Choroid plexus epithelial cell (primary cell): Measurements from ENCODE around the gene CCDC117.

Experiments used
- DNase-seq: peaks from one replicate; pipeline ENCODE4 v3.0.0-alpha.2; 2010; ENCODE audit warnings: low read depth
- H3K4me3 ChIP-seq: 2 replicates; pipeline ENCODE4 v1.5.1; 2011; ENCODE audit warnings: low read depth, mild to moderate bottlenecking, control low read depth, low read length, moderate library complexity
- TF ChIP-seq, protein P1 (sequence below): conservative IDR thresholded peaks from 2 replicates; pipeline ENCODE4 v1.5.1; 2011; ENCODE audit warnings: low read depth, mild to moderate bottlenecking, control low read depth, inconsistent platforms, low read length, moderate library complexity

The CCDC117 gene

DNA sequence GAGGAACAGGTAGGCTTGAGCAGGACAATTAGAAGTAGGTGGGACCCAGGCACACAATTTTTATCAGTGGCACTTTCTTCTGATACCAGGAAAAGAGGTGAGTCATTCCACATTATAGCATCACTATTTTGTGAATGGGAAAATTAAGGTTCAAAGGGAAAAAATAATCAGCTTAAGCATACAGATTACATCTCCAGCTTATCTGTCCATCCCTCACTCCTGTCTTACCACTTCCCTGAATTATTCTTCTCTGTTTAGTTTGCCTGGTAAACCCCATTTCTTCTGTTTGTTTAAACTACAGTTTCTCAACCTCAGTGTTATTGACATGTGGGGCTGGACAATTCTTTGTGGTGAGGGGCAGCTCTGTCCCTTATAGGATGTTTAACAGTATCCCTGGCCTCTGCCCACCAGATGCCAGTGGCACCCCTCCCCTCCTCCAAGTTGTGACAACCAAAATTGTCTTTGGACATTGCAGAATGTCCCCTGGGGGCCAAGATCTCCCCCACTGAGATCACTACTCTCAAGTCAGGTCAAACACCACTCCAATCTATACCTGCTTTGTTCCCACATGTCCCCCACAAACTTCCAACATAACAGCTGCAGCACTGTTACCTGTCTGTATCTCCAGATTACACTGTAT lies 36.3 kb downstream of the CCDC117 start:
- no peak overlapping the region for H3K4me3 ChIP-seq
- TF ChIP-seq, protein P1, sequence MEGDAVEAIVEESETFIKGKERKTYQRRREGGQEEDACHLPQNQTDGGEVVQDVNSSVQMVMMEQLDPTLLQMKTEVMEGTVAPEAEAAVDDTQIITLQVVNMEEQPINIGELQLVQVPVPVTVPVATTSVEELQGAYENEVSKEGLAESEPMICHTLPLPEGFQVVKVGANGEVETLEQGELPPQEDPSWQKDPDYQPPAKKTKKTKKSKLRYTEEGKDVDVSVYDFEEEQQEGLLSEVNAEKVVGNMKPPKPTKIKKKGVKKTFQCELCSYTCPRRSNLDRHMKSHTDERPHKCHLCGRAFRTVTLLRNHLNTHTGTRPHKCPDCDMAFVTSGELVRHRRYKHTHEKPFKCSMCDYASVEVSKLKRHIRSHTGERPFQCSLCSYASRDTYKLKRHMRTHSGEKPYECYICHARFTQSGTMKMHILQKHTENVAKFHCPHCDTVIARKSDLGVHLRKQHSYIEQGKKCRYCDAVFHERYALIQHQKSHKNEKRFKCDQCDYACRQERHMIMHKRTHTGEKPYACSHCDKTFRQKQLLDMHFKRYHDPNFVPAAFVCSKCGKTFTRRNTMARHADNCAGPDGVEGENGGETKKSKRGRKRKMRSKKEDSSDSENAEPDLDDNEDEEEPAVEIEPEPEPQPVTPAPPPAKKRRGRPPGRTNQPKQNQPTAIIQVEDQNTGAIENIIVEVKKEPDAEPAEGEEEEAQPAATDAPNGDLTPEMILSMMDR: no peak
- no peak for DNase-seq

DNA sequence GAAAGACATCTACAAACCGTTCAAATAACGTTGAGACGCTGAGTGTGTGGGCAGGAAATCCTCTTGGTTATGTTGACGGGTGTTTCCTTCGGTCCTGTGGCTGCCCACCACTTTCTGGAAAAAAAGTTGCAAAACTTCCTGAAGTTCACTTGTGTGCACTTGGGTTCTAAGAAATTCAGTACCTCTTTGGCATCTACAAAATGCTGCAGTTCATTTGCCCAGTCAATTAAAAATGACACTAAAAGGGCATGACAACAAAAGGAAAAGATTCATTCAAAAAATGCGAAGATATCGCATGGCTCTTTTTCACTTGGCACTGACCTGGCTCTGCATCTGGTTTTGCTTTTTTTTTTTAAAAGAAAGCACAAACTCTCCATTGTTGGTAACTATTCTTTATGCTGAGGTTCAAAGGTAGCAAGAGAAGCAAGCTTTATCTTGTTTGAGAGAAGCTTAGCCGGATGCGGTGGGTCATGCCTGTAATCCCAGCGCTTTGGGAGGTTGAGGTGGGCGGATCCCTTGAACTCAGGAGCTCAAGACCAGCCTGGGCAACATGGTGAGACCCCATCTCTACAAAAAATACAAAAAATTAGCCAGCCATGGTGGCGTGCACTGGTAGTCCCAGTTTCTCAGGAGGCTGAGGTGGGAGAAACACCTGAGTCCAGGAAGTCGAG lies 38.5 kb downstream of the CCDC117 start:
- no peak overlapping the region for H3K4me3 ChIP-seq
- no peak for DNase-seq
- TF ChIP-seq, protein P1: no peak

DNA sequence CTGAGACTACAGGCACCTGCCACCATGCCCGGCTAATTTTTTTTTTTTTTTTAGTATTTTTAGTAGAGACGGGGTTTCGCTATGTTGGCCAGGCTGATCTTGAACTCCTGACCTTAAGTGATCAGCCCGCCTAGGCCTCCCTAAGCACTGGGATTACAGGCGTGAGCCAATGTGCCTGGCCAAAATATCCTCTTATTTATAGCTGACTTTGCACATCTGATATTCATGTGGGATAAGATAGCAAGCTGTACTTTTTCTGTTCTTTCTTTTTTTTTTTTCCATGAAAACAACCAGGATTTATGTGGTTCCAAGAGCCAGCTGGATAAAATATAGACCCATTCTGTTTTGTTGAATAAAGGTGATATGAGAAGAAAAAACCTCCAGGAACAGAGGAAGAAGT lies 40.0 kb downstream of the CCDC117 start:
- TF ChIP-seq, protein P1: no peak
- H3K4me3 ChIP-seq: no peak overlapping the region
- DNase-seq: no peak

DNA sequence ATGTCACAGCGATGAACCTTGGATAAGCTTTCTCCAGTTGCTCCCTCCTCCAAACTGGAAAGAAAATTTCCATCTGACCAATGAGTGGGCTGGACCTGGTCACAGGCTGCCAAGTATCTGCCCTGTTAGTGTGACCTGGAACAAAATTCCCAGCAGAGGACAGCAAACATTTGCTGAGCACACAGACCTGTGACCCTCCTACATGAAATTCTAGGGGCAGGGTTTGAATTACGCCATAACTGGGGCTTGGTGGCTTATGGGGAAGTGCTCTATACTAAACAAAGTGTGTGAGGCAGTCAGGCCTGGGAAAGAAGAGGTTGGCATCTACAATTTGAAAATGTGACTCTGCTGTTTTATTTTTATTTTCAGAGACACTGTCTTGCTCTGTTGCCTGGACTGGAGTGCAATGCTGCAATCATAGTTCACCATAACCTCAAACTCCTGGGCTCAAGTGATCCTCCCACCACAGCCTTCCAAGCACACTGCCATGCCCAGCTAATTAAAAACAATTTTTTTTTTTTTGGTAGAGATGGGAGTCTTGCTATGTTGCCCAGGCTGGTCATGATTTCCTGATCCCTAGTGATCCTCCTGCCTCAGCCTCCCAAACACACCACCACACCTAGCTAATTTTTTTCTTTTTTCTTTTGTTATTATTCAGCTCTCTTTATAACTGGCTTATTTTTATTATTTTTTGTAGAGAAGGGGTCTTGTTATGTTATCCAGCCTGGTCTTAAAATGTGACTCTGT lies 41.5 kb downstream of the CCDC117 start:
- no peak overlapping the region for H3K4me3 ChIP-seq
- TF ChIP-seq, protein P1: no peak
- no peak for DNase-seq

DNA sequence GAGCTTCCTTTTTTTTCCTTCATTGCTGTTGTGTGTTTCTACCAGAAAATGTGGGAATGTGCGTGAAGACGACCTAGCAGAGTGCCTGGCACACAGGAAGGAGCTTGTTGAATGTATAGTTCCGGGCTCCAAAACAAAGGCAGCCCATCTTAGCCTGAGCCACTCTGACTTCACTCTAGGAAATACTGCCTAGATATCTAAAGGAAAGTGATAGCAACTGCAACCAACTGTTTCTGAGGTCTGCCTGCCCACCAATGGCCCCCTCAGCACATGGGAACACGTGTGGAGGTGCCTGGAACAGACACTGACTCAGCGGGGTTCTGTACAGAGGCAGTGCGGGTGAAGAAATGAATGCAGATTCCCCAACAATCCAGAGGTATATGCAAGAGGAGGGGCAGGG lies 42.6 kb downstream of the CCDC117 start:
- DNase-seq: no peak
- TF ChIP-seq, protein P1: no peak
- H3K4me3 ChIP-seq: no peak overlapping the region

DNA sequence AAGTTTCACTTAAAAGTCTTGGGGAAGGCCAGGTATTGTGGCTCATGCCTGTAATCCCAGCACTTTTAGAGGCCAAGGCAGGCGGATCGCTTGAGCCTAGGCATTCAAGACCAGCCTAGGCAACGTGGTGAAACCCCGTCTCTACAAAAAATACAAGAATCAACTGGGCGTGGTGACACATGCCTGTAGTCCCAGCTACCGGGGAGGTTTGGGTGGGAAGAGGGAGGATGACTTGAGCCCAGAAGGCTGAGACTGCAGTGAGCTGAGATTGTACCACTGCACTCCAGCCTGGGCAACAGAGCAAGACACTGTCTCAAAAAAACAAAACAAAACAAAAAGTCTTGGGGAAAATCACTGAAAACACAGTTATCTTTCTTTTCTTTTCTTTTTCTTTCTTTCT lies 43.2 kb downstream of the CCDC117 start:
- TF ChIP-seq, protein P1: no peak
- DNase-seq: no peak

More for the DNA sequence above, 43.2 kb downstream of the CCDC117 start:
- no peak overlapping the region for H3K4me3 ChIP-seq
